Measurements from ENCODE around the gene CHRD. TPM values are rescaled to one million over a fixed set of nuclear protein-coding genes. Genes with fewer than 3 reads are reported as not detected.

CHRD gene
- total RNA-seq, 4 donors from 2014 or later, result 29.1 to 44.6 (median 34.3) TPM

GRCh38 chr3:184366619-184367289, 13.1 kb upstream of the CHRD start:
- Histone ChIP-seq H3K4me3 (no peak overlapping the region), H3K4me1 (peaks cover 0 to 38% (median 15%) of the 10 kb centered on the region in 4 donors), H3K9me3 (no peaks in the 10 kb centered on the region), H3K27ac (no peak overlapping the region), H3K27me3 (no peaks in the 10 kb centered on the region), H3K36me3 (peaks cover 0 to 62% (median 3%) of the 10 kb centered on the region in 3 donors)
- no peak for TF ChIP-seq EP300 (IDR thresholded peaks at IDR 0.05)
- no peak for TF ChIP-seq POLR2A (IDR thresholded peaks at IDR 0.05)
- no peak for TF ChIP-seq CTCF (IDR thresholded peaks at IDR 0.05)
- DNase-seq (ENCODE audit: low spot score in 2 of 2), result no peak
- 79 to 80% methylated on average over 5 of the region's 5 CpGs for WGBS, 2 donors

GRCh38 chr3:184368116-184368515, 11.7 kb upstream of the CHRD start:
- no peak overlapping the region for H3K27ac ChIP-seq
- WGBS, 2 donors, result 84 to 88% methylated on average over 9 of the region's 9 CpGs
- H3K9me3 ChIP-seq, result no peaks in the 10 kb centered on the region
- no peak for TF ChIP-seq EP300 (IDR thresholded peaks at IDR 0.05)
- no peak for TF ChIP-seq CTCF (IDR thresholded peaks at IDR 0.05)
- no peak for TF ChIP-seq POLR2A (IDR thresholded peaks at IDR 0.05)
- H3K4me1 ChIP-seq, result peaks cover 0 to 48% (median 15%) of the 10 kb centered on the region in 4 donors
- H3K4me3 ChIP-seq, result no peak overlapping the region
- H3K27me3 ChIP-seq, result no peaks in the 10 kb centered on the region
- H3K36me3 ChIP-seq, result peaks cover 0 to 62% (median 3%) of the 10 kb centered on the region in 3 donors
- no peak for DNase-seq (ENCODE audit: low spot score in 2 of 2)

- DNase-seq (ENCODE audit: low spot score in 2 of 2), result no peak
- 31 to 36% methylated on average over 3 of the region's 3 CpGs for WGBS, 2 donors
- TF ChIP-seq EP300 (IDR thresholded peaks at IDR 0.05) (no peak), CTCF (IDR thresholded peaks at IDR 0.05) (no peak), POLR2A (IDR thresholded peaks at IDR 0.05) (no peak)
- Histone ChIP-seq H3K27ac (peak overlapping the region in 2 of 4 donors; percentile 7 to 55), H3K9me3 (no peaks in the 10 kb centered on the region), H3K4me1 (peaks cover 0 to 50% (median 13%) of the 10 kb centered on the region in 4 donors), H3K27me3 (no peaks in the 10 kb centered on the region), H3K36me3 (peaks cover 0 to 62% (median 3%) of the 10 kb centered on the region in 3 donors), H3K4me3 (no peak overlapping the region)
Observed at GRCh38 chr3:184368586-184369183, 11.2 kb upstream of the CHRD start.

GRCh38 chr3:184371570-184372018, 8.3 kb upstream of the CHRD start:
- no peaks in the 10 kb centered on the region for H3K27me3 ChIP-seq
- no peak overlapping the region for H3K4me3 ChIP-seq
- peaks cover 0 to 38% (median 5%) of the 10 kb centered on the region in 4 donors for H3K4me1 ChIP-seq
- H3K9me3 ChIP-seq, result no peaks in the 10 kb centered on the region
- WGBS, 2 donors, result 50% methylated on average over 5 of the region's 5 CpGs
- TF ChIP-seq POLR2A (IDR thresholded peaks at IDR 0.05), result no peak
- peak in 1 of 2 donors; percentile 52 for TF ChIP-seq EP300 (IDR thresholded peaks at IDR 0.05)
- peak; percentile 76 to 93 (median 89) for TF ChIP-seq CTCF (IDR thresholded peaks at IDR 0.05)
- DNase-seq (ENCODE audit: low spot score in 2 of 2), result peak in 1 of 2 donors; percentile 49
- peaks cover 0 to 42% (median 2%) of the 10 kb centered on the region in 3 donors for H3K36me3 ChIP-seq
- H3K27ac ChIP-seq, result no peak overlapping the region

- Histone ChIP-seq H3K4me3 (no peak overlapping the region), H3K9me3 (no peaks in the 10 kb centered on the region), H3K4me1 (peaks cover 0 to 38% (median 5%) of the 10 kb centered on the region in 4 donors), H3K36me3 (peaks cover 0 to 35% (median 0%) of the 10 kb centered on the region in 3 donors), H3K27me3 (no peaks in the 10 kb centered on the region), H3K27ac (no peak overlapping the region)
- TF ChIP-seq EP300 (IDR thresholded peaks at IDR 0.05), result no peak
- no peak for TF ChIP-seq CTCF (IDR thresholded peaks at IDR 0.05)
- no peak for TF ChIP-seq POLR2A (IDR thresholded peaks at IDR 0.05)
- 66 to 70% methylated on average over 8 of the region's 8 CpGs for WGBS, 2 donors
- no peak for DNase-seq (ENCODE audit: low spot score in 2 of 2)
Observed at GRCh38 chr3:184372296-184372821, 7.5 kb upstream of the CHRD start.

All from tibial nerve (tissue), 4 donors.